ENCODE results near the gene R3HDM4. TPM values are rescaled to one million over a fixed set of nuclear protein-coding genes. Genes with fewer than 3 reads are reported as not detected.
"Not testable (repeated sequence)": the region's sequence is repeated elsewhere in the genome, so short reads cannot be mapped to it uniquely, and the experiment has no call there.

Gene R3HDM4
- 10 to 100 TPM; 48.4 to 68.3 TPM for total RNA-seq

DNA sequence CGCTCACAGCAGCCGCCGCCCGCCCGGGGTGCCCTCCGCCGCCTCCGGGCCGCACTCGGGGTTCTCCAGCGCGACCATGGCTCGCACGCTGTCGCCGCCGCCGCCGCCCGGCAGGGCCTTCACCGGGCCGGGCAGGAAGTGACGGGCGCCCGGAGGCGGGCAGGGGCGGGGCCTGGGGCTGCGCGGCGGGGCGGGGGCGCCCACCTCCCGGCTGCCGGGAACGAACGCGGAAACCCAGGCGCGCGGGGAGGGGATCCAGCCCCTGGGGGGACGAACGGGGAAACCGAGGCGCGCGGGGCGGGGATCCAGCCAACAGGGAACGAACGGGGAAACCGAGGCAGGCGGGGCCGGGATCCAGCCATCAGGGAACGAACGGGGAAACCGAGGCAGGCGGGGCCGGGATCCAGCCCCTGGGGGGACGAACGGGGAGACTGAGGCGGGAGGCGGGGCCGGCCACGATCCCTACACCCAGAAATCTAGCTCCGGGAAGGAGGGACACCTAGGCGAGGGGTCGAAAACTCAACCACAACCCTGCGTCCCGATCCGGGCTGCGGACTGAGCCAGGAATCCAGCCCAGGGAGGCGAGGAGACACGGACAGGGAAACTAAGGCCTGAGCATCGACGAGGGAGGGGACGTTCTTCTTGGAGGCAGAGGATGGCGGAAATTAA, at the start of gene R3HDM4:
Gene R3HDM4 (minus strand): TSS at position 140 of the 669 bp plus-strand sequence. CDS start 62 bp downstream, at position 78.
- H3K4me3 Mint-ChIP-seq = peak within 1 kb of the TSS; percentile 72
- H3K27ac Mint-ChIP-seq = peak within 1 kb of the TSS; percentile 60 to 84
- peaks cover 13 to 15% of the 10 kb centered on the region in 2 donors for H3K4me1 Mint-ChIP-seq (ENCODE audit: low read depth in 2 of 2)
- ATAC-seq (peak; percentile 93 to 96), DNase-seq (ENCODE audit: low spot score) (peak; percentile 90)
- H3K27me3 Mint-ChIP-seq = peaks cover 0 to 6% of the 10 kb centered on the region in 2 donors
- no peaks in the 10 kb centered on the region for H3K36me3 Mint-ChIP-seq
- H3K9me3 Mint-ChIP-seq = no peaks in the 10 kb centered on the region

DNA sequence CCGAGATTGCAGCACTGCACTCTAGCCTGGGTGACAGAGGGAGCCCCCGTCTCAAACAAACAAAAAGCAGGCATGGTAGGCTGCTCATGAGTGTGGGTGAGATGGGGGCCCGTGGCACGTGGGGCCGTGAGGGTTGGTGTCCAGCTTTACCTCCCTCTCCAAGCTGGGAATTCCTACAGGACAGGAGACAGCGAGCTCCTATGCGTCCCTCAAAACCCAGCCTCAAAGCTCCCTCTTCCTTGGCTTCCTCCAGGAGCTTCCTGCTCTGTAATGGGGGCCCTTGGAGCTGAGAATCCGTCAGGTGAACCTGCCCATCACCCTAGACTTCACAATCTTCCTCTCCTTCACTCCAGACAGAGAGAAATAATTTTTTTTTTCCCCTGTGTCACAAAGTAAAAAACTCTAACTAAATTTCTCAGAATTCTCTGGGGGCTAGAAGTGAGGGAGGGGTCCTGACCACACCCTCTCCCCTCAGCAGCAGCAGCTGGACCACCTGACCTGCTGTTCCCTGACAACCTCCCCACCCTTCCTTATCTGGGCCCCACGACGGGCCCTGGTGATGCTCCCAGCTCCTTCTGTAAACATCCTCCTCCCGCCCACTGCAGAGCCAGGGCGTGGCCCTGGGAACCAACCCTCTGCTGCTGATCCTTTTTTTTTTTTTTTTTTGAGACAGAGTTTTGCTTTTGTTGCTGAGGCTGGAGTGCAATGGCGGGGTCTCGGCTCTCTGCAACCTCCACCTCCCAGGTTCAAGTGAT, 49.0 kb upstream of the R3HDM4 start:
- Mint-ChIP-seq H3K27ac (no peak overlapping the region), H3K4me1 (ENCODE audit: low read depth in 2 of 2) (peaks cover 0 to 3% of the 10 kb centered on the region in 2 donors), H3K36me3 (no peaks in the 10 kb centered on the region), H3K9me3 (no peaks in the 10 kb centered on the region), H3K27me3 (no peaks in the 10 kb centered on the region), H3K4me3 (no peak overlapping the region)
- DNase-seq (ENCODE audit: low spot score) (no peak), ATAC-seq (no peak)

DNA sequence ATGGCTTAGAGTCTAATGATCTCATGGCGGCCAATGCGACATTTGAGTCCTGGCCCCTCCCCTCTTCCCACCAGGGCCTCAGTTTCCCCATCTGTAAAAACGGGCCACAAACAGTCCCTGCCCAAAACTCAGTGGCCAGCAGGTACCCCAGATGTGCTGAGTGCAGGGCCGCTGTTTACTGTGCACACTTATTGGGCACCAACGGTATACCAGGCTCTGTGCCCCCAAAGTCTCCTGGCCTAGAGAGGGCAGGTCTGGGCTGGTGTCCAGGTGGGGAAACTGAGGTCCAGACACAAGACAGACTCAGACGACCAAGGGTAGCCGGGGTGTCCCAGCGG, 47.6 kb upstream of the R3HDM4 start:
- ATAC-seq = no peak
- no peak overlapping the region for H3K27ac Mint-ChIP-seq
- no peaks in the 10 kb centered on the region for H3K27me3 Mint-ChIP-seq
- H3K36me3 Mint-ChIP-seq = no peaks in the 10 kb centered on the region
- no peak for DNase-seq (ENCODE audit: low spot score)
- peaks cover 0 to 3% of the 10 kb centered on the region in 2 donors for H3K4me1 Mint-ChIP-seq (ENCODE audit: low read depth in 2 of 2)
- H3K9me3 Mint-ChIP-seq = no peaks in the 10 kb centered on the region
- no peak overlapping the region for H3K4me3 Mint-ChIP-seq

DNA sequence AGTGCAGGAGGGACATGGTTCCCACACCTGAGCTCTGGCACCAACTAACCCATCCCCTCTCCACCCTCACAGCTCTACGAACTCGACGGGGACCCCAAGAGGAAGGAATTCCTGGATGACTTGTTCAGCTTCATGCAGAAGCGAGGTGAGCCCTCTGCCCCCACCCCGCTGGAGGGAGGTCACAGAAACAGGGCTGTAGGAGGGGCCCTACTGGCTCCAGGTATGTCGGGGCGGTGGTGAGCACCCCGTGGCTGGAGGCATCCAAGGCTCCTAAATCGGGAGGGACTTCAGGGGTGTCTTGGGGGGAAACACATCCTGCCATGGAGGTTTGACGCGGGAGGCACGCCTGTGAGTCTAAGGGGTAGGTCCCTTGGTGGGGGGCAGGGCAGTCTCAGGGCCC, 47.0 kb upstream of the R3HDM4 start:
- H3K9me3 Mint-ChIP-seq = no peaks in the 10 kb centered on the region
- no peak overlapping the region for H3K4me3 Mint-ChIP-seq
- H3K36me3 Mint-ChIP-seq = no peaks in the 10 kb centered on the region
- H3K27ac Mint-ChIP-seq = no peak overlapping the region
- H3K27me3 Mint-ChIP-seq = no peaks in the 10 kb centered on the region
- peaks cover 0 to 3% of the 10 kb centered on the region in 2 donors for H3K4me1 Mint-ChIP-seq (ENCODE audit: low read depth in 2 of 2)
- ATAC-seq = no peak
- no peak for DNase-seq (ENCODE audit: low spot score)

DNA sequence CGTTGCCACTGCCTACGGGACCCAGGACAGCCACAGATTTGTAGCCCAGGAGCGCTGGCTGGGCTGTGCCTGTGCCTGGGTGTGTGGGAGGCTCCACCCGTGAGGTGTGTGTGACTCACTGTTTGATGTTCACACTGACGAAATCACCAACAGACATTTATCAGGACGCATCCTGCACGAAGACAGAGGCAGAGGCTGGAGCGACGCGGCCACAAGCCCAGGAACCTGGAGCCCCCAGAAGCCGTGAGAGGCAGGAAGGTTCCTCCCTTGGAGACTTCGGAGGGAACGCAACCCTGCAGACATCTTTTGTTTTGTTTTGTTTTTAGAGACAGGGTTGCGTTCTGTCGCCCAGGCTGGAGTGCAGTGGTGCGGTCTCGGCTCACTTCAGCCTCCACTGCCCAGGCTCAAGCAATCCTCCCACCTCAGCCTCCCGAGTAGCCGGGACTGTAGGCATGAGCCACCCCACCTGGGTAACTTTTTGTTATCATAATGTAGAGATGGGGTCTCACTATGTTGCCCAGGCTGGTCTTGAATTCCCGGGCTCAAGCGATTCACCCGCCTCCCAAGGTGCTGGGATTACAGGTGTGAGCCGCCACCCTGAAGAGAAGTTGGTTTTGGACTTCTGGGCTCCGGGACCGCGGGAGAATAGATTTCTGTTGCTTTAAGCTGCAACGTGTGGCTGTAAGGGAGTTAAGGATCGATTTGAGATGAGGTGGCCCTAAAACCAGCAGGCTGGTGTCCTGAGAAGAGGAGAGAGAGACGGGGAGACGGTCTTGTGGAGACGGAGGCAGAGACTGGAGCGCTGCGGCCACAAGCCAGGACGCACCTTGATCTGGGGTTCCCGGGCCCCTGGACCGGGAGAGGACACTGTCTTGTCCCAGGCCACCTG, 46.2 kb upstream of the R3HDM4 start:
- Mint-ChIP-seq H3K4me3 (no peak overlapping the region), H3K27me3 (no peaks in the 10 kb centered on the region), H3K36me3 (no peaks in the 10 kb centered on the region), H3K9me3 (no peaks in the 10 kb centered on the region), H3K4me1 (ENCODE audit: low read depth in 2 of 2) (peaks cover 0 to 3% of the 10 kb centered on the region in 2 donors), H3K27ac (no peak overlapping the region)
- ATAC-seq (no peak), DNase-seq (ENCODE audit: low spot score) (no peak)

DNA sequence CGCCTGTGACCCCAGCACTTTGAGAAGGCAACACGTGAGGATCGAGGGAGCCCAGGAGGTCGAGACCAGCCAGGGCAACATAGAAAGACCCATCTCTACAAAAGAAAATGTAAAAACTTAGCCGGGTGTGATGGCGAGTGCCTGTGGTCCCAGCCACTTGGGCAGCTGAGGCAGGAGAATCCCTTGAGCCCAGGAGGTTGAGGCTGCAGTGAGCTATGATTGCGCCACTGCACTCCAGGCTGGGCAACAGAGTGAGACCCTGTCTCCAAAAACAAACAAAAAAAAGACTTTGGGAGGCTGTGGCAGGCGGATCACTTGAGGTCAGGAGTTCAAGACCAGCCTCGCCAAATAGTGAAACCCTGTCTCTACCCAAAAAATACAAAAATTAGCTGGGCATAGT, 44.6 kb upstream of the R3HDM4 start:
- H3K27me3 Mint-ChIP-seq; H3K4me1 Mint-ChIP-seq (ENCODE audit: low read depth in 2 of 2); H3K9me3 Mint-ChIP-seq; ATAC-seq; H3K4me3 Mint-ChIP-seq; H3K27ac Mint-ChIP-seq; DNase-seq (ENCODE audit: low spot score); H3K36me3 Mint-ChIP-seq: not testable (repeated sequence)

DNA sequence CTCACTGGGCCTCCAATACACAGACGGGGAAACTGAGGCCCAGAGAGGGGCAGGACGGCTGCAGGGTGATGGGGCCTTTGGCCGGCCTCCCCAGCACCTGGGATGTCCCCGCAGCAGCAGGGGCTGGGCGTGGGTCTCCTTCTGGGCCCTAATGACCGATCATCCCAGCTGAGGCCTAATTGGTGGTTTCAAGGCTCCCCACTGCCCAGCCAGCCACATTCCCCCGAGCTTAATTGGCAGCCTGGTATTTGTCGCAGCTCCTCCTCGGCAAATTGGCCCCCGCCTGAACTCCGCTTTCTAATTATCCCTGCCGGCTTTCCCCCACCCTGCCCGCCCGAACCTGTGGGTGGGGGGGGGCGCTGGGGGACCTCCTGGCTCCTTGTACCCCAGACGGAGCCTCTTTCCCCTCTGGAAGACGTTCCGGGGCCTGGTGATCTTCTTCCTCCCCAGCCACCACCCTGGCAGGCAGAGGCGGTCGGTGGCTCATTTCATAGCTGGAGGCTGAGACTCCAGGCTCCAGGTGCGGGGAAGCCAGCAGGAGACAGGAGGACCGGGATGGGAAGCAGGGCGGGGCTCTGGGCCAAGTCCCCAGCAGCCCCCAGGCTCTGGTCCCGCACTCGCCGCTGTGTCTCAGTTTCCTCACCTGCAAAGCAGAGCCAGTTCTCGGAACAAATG, 43.9 kb upstream of the R3HDM4 start:
- H3K27me3 Mint-ChIP-seq = no peaks in the 10 kb centered on the region
- peaks cover 0 to 9% of the 10 kb centered on the region in 2 donors for H3K4me1 Mint-ChIP-seq (ENCODE audit: low read depth in 2 of 2)

DNA sequence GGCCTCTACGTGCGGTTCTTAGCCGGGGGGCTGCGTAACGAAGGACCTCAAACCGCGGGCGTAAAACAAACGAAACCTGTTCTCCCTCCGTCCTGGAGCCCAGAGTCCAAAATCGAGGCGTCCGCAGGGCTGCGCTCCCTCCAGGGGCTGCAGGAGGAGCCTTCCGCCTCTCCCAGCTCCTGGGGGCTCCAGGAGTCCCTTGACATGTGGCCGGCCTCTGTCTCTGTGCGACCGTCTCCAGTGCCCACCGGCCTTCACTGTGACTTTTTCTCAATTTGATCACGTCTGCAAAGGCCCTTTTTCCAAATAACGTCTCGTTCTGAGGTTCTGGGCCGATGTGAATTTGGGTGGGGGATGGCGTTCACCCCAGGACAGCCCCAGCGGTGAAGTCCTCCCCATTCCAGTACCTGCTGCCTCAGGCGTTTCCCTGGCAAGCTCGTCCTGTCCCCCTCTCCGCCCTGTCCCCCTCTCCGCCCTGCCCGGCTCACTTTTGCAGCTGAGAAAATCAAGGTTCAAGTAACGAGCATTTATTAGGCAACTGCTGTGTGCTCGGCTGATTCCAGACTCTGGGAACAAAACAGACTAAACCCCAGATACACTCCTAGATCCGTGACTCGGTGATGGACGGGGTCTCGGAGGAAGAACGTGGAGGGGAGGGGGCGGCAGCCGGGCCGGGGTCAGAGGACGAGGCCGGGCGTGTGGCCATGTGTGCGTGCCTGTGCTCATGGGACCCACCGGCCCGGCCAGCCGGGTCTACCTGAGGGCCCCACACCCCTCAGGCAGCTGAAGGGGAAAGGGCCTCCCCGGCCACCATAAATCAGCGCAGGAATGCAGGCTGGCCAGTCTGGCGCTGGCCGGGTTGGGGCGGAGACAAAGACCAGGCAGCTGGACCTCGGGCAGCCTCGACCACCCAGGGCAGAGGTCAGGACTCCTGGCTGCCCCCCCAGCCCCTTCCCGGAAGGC, 43.1 kb upstream of the R3HDM4 start:
- H3K36me3 Mint-ChIP-seq = no peaks in the 10 kb centered on the region
- no peak overlapping the region for H3K4me3 Mint-ChIP-seq
- no peaks in the 10 kb centered on the region for H3K27me3 Mint-ChIP-seq
- ATAC-seq (no peak), DNase-seq (ENCODE audit: low spot score) (peak; percentile 52)
- peaks cover 0 to 9% of the 10 kb centered on the region in 2 donors for H3K4me1 Mint-ChIP-seq (ENCODE audit: low read depth in 2 of 2)
- H3K9me3 Mint-ChIP-seq = no peaks in the 10 kb centered on the region
- no peak overlapping the region for H3K27ac Mint-ChIP-seq

More for the DNA sequence above, 43.9 kb upstream of the R3HDM4 start:
- no peaks in the 10 kb centered on the region for H3K9me3 Mint-ChIP-seq
- no peaks in the 10 kb centered on the region for H3K36me3 Mint-ChIP-seq
- ATAC-seq (no peak), DNase-seq (ENCODE audit: low spot score) (peak; percentile 32)
- no peak overlapping the region for H3K27ac Mint-ChIP-seq
- H3K4me3 Mint-ChIP-seq = no peak overlapping the region

DNA sequence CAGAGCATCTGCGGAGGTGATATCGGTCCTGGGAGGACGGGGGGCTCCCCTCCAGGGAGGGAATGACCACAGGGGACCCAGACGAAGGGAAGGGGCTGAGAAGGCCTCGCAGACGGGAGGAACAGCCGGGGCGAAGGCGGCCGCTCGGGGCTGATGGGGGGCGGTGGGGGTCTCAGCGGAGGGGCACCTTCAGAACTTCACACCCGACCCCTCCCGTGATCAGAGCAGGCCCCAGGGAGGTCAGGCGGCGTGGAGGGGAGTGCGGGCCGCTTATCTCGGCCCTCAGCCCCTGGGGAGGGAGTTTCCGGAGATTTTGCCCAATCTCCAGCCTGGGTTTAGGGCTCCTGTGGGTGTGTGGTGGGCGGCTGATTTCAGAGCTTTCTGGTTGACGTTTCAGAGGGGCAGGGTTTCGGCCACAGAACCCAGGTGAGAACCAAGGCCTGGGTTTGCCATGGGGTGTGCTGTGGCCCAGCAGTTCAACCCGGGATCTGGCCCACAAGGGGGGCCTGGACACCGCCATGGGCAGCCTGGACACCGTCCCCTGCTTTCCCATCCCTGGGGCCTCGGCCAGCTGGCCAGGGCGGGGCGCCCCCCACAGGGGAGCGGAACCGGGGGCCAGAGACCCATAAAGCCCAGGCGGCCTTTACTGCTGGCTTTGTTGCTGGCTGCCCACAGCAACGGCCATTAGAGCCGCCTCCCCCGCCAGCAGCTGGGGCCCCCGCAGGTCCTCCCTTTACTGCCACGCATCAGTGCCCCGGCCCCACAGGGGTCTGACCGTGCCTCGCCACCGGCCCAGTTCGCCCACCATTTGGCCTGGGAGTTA, 41.9 kb upstream of the R3HDM4 start:
- H3K4me3 Mint-ChIP-seq = no peak overlapping the region
- no peak overlapping the region for H3K27ac Mint-ChIP-seq
- DNase-seq (ENCODE audit: low spot score) (no peak), ATAC-seq (no peak)
- no peaks in the 10 kb centered on the region for H3K36me3 Mint-ChIP-seq
- peaks cover 0 to 9% of the 10 kb centered on the region in 2 donors for H3K4me1 Mint-ChIP-seq (ENCODE audit: low read depth in 2 of 2)
- no peaks in the 10 kb centered on the region for H3K27me3 Mint-ChIP-seq
- H3K9me3 Mint-ChIP-seq = no peaks in the 10 kb centered on the region

DNA sequence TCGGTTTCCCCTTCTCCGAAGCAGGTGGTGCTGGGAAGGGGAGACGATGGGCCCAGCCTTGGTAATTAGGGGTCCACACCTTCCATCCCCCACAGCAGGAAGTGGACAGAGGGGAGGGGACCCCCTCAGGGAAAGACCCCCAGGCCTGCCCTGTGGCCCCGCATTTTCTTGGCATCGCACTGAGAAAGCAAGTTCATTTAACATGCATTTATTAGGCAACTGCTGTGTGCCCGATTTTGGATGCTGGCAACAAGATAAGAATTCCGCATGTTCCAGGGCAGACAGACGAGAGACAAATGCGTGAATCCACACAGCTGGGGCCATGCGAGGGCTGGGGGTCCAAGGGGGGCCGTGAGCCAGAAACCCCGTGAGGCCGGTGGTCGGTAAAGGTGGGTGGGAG, 41.3 kb upstream of the R3HDM4 start:
- ATAC-seq = no peak
- H3K4me1 Mint-ChIP-seq (ENCODE audit: low read depth in 2 of 2) = peaks cover 0 to 9% of the 10 kb centered on the region in 2 donors
- H3K27ac Mint-ChIP-seq = no peak overlapping the region
- H3K9me3 Mint-ChIP-seq = no peaks in the 10 kb centered on the region
- no peak for DNase-seq (ENCODE audit: low spot score)
- no peak overlapping the region for H3K4me3 Mint-ChIP-seq
- H3K27me3 Mint-ChIP-seq = no peaks in the 10 kb centered on the region
- H3K36me3 Mint-ChIP-seq = no peaks in the 10 kb centered on the region

DNA sequence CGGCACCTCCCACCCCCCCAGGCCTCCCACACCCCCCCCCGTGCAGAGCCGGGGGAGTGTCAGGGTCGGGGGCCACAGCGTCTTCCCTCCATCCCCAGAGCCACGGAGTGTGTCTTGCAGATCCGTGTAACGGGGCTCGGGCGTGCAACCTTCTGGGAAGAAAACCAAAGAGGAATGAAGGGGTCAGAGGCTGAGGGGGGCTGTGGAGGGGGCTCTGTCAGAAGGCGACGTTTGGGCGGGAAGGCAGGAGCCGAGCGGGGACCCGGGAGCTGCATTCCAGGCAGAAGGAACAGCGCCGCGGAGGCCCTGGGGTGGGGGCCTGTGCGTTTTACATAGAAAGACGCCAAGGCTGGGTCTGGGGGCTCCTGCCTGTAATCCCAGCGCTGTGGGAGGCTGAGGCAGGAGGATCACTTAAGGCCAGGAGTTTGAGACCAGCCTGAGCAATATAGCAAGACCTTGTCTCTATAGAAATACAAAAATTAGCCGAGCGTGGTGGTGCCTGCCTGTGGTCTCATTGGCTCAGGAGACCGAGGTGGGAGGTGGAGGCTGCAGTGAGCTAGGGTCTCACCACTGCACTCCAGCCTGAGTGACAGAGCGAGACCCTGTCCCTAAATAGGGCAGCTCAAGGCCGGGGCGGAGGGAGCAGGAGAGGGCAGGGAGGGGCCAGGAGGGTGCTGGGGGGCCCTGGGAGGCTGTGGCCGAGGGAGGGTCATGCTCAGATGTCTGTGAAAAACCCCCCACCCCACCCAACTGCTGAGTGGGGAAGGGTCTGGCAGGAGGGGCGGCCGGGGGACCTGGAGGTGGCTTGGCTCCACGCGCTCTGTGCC, 40.6 kb upstream of the R3HDM4 start:
- H3K36me3 Mint-ChIP-seq = no peaks in the 10 kb centered on the region
- no peak overlapping the region for H3K4me3 Mint-ChIP-seq
- H3K27ac Mint-ChIP-seq = no peak overlapping the region
- H3K27me3 Mint-ChIP-seq = no peaks in the 10 kb centered on the region
- H3K4me1 Mint-ChIP-seq (ENCODE audit: low read depth in 2 of 2) = peaks cover 0 to 6% of the 10 kb centered on the region in 2 donors
- no peaks in the 10 kb centered on the region for H3K9me3 Mint-ChIP-seq
- ATAC-seq = no peak
- DNase-seq (ENCODE audit: low spot score) = no peak

All from natural killer cell treated with Interleukin-12 subunit alpha and Interleukin-12 subunit beta and Interleukin-15 and Interleukin-18, amount 100 ng/mL, for 72 hours (primary cell).